ENCODE measurements around the gene LRFN2. TPM values are rescaled to one million over a fixed set of nuclear protein-coding genes. Genes with fewer than 3 reads are reported as not detected.

The LRFN2 gene
- total RNA-seq, 1 experiment from 2014 or later: not detected

DNA sequence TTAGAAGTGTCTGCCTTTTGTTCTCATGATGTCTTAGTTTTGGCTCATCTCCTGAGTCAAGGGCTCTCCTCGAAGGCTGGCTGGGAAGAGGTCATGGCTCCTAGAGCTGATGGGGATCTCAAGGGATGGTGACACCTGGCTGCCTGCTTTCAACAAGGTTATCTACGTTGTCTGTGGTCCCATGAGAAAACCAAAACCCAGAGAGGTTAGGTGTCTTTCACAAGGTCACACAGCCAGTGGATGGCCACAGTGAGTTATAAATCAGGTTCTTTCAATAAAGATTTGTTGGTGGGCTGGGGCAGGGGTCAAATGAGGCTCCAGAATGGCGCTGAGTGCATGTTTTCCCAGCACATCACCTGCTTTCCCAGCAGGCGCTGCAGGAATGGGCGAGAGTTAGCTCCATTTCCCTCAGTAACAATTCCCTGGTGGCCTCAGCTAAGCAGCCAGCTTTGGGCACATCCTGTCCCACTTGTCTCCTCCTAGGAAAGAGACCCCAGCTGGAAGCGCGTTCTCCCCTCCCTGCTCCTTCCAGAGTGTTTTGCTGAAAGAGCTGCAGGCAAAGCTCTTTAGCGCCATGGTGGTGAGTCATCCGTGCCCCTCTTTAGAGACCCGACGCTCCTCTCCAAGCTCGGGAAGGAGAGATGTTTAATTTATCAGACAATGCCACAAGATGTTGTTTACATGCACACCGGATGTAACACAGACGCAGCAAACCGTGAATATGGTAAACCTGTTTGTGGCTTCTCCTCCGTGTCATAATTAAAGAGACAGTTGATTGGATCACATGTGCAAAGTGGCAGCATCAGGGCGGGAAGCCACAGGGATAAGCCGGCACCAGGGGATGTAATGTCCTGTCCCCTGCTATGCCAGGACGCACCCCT is 109.7 kb downstream of the LRFN2 start:
- peak; percentile 5 for DNase-seq (ENCODE audit: low spot score)

DNA sequence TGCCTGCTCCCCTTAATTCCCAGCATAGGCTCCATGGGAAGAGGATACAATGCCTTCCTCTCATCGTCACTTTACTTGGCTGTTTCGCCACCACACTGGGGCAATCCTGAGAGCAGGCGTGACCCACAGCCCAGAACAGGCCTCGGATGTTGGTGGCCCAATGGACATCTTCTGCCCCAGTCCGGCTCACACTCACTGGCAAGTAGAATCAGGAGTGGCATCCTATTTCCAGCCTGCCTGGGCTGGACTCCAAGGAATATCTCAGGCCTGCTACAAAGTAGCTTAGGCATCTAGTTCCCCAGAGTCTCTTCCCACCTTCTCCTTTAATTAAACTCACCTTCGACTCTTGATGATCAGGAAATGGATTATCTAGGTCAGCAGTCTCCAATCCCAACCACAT is 110.5 kb downstream of the LRFN2 start:
- DNase-seq (ENCODE audit: low spot score): no peak

DNA sequence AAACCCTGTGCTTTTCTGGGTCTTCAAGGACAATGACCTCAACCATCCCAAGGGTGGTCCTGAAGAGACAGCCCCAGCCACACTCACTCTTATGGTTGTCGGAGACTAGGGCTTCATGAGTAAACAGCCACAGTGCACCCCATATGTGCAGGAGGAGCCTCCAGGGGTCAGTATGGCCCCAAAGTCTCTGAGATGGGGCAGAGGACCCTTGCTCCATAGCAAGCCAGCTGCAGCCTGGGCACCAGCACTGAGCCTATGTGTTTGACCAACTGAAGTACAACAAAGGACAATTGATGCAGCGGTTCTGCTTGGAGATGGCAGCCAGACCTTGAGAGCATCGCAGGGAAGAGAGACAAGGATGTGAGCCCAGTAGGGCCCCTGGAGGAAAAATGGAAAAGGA is 112.2 kb downstream of the LRFN2 start:
- DNase-seq (ENCODE audit: low spot score): no peak

DNA sequence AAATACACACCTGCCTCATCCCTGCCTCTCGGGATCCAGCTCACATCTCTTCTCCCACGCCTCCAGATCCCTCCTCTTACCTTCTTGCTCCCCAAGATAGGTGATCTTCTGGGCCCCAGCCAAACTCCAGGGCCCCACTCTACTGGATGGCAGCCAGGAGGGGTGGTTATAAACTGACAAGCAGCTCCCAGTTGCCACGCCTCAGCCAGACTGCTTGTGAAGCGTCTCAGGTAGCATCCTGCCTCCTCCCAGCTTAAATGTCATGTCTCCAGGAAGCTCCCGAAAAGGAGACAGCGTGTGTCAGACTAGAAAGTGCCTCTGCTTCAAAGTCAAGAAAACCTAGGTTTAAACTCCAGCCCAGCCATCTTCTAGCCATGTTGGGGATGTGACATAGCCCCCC is 114.1 kb downstream of the LRFN2 start:
- no peak for DNase-seq (ENCODE audit: low spot score)

DNA sequence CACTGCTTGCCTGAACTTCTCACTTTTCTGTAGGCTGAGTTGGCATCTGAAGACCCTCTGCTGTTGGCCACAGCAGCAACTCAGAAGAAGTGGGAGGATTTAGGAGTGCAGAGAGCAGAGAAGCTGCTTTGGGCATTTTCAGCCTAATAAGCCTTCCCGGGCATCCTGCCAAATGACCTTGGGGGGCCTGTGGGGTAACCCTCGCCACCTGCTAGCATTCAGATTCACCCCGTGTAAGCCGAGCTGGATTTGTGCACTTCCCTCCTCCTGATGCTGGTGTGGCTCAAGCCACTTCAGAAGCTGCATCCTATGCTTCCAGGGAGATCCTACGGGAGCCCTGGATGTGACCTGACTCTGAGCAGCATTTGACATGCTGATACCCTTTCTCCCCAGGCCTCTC is 114.8 kb downstream of the LRFN2 start:
- DNase-seq (ENCODE audit: low spot score): no peak

DNA sequence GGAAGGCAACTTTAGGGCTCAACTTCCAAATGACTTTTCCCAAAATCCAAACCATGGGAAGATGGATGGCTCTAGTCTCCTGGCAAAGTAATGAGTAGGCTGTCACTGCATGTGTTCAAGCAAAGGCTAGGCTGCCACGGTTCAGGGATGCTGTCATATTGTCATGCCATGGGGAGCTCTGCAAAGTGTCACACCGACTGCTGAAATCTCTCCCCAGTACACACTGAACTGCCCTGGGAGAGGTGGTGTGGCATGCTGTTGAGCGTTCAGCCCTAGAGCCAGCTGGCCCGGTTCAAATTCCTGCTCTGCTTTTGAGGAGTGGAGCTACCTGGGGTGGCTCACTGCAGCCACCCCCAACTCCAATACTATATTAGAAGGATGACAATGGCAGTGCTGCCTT is 115.9 kb downstream of the LRFN2 start:
- no peak for DNase-seq (ENCODE audit: low spot score)

DNA sequence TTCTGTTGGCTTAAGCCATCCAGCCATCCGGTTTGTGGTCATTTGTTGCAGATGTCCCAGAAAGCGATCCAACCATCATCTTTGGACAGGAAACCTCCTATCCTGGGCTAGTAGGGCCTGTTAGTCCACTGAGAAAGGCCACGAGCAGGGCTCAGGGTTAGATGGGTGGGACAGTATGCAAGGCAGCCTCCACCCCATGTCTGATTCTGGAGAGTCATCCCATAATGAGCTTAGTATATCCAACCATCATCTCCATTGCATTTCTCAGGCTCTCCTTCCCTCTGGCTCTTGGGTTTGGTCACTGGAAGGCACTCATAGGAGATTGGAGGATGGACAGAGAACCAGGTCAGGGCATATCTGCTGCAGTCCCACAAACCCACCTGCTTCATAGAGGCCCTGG is 117.8 kb downstream of the LRFN2 start:
- DNase-seq (ENCODE audit: low spot score): no peak

DNA sequence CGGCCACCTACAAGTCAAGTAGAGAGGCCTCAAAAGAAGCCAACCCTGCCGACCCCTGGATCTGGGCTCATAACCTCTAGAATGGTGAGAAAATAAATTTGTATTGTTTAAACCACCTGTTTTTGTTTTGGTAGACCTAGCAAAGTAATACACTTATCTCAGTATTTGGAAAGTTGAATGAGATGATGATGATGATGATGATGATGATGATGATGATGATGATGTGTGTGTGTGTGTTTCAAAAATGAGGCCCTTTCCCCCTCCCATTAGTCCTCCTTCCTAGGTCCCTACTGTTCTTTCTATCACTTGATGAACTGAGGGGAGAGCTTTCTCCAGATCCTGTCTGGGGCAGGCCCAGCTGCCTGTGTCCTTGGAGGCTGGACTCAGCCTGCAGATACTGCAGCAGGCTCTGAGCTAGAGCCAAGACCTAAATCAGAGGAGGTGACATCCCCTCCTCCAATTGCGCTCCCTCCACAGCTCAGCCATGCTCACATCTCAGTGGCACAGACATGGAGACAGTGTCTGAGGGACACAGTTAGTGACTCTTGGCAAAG is 120.1 kb downstream of the LRFN2 start:
- no peak for DNase-seq (ENCODE audit: low spot score)

DNA sequence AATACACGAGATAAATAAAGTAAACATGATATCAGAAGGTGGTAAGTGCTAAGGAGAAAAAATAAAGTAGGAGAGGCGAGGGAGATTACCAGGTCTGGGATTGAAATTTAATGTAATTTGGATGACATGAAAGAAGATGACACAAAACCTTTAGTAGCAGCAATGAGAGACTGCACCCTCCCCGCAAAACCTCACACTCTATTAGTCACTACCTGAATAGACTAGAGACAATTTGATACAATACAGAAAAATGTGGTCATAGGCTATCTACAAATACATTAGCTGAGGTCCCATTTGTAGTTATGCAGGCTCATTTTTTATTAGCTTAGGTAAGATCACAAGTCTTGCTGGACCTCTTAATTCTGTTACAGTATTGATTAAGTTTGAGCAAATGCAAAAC is 125.5 kb downstream of the LRFN2 start:
- no peak for DNase-seq (ENCODE audit: low spot score)

DNA sequence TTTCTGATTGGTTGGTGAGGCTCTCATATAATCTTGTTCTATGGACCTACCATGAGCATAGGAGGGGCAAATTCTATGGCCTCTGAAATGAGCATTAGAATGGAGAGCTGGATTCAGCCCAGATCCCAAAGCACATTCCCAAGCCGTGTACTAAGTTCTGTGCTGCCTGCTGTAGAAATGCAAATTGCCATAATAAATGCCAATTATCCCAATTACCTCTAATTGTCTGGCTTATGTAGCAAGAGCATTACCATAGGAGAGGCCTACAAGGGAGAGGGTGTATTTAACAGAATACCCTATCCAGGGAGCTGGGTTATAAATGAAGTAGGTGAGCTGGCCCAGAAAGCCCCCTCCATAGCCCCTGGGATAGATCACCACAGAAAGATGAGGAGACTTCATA is 126.8 kb downstream of the LRFN2 start:
- no peak for DNase-seq (ENCODE audit: low spot score)

DNA sequence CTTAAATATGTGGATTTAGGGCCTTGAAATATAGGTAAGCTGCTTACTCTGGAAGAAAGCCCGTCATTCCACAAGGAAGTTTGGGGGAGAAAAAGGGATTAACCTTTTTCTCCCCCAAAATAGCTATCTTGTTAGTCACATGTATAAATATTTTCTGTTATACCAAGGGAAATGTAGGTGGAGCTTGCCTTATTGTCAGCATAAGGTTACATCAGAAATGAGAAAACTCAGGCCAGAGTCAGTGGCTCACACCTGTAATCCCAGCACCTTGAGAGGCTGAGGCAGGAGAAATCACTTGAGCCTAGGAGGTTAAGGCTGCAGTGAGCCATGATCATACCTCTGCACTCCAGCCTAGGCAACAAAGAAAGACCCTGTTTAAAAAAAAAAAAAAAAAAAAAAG is 129.9 kb downstream of the LRFN2 start:
- DNase-seq (ENCODE audit: low spot score): no peak

DNA sequence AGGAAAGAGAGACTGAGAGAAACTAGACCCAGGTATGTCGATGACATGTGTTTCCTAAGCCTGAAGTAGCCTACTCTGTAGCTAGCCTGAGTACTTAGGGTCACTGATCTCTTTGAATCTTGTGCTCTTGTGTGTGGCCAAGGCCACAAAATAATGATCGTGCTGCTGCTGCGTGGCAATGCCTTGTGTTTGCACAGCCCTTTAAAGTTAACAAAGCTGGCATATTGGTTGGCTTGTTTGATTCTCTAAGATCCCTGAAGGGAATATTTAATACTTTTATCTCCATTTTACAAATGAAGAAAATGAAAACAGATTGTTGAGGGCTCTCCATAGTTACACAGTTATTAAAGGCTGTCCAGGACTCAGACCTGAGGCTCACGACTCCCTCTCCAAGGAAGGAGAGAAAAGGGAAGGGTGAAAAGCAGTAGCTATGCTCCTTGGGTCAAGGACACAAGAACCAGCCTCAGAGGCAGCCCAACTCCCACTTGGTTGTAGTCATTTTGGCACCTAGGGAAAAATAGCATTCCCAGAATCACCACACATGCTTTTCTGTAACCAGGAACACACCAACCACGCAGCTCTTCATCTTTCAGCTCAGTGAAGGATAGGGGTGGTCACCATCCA is 130.7 kb downstream of the LRFN2 start:
- no peak for DNase-seq (ENCODE audit: low spot score)

DNA sequence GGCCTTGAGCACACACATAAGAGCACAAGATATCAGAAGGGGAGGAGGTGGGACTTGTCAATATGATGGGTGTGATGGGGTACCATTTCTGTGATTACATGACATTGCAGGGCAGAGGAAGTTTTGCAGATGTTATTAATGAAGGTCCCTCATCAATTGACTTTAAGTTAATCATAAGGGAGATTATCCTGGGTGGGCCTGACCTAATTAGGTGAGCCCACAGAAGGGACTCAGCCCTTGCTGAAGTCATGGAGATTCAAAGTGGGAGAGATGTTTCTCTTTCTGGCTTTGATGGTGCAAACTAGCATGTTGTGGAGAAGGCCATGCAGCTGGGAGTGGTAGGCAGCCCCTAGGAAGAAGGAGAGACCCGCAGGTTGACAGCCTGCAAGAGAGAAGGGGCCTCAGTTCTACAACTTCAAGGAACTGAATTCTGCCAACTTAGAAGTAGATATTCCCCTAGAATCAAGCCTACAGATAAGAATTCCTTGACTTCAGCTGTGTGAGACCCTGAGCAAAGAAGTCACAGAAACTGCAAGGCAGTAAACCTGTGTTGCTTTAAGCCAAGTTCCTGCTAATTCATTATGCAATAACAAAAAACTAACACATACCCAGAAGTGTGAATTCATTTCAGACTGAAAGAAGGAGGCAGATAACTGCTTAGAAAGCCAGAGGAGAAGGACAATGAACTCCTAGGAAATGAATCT is 131.3 kb downstream of the LRFN2 start:
- DNase-seq (ENCODE audit: low spot score): no peak

DNA sequence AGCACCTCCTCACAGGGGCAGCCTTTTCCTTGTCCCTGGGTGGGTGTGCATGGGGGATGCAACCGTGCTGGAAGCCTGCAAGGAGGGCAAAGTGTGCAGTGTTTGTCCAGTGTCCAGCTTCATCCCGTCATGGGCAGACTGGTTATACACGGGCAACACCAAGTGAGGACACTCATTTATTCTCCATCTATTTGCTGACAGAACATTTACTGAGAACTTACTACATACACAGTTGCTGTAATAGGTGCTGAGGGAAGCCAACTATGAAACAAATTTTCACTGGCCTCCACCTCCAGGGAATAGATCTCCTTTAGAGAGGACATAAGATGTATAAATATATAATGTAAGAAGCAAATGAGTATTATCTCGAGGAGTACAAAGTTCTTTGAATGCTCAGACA is 136.7 kb downstream of the LRFN2 start:
- DNase-seq (ENCODE audit: low spot score): no peak

DNA sequence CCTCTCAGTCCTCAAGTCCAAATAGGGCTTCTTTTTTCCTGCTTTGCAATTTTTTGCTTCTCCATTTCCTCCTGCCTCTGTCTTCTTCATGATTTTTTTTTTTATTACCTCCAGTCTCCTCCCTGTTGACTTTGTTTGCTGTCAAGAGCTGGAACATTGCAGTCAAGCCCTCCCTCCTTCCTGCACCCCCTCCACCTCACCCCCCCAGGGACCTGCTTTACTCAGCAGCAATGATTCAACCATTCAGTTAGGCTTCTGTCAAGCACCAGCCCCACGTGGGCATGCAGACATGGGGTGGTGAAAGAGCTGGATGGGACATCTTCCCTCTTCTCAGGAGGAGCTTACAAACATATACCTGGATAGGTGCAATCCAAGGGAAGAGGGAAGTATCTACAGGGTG is 142.4 kb downstream of the LRFN2 start:
- no peak for DNase-seq (ENCODE audit: low spot score)

DNA sequence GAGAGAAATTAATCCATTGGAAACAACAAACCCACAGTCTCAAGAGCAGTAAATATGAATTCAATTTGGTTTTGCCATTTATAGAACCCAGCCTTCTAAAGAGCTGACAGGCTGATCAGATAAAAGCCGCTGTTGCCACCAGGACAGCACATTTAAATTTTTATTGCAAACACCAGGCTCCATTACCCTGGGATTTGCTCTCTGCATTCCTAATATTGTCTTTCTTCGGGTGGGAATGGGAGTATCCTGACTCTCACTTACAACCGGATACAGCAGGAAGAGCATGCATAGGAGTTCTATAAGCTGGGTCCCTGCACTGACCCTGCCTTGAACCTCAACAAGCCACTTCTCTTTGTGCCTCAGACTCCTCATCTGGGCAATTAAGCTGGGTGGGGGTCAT is 142.9 kb downstream of the LRFN2 start:
- DNase-seq (ENCODE audit: low spot score): no peak

DNA sequence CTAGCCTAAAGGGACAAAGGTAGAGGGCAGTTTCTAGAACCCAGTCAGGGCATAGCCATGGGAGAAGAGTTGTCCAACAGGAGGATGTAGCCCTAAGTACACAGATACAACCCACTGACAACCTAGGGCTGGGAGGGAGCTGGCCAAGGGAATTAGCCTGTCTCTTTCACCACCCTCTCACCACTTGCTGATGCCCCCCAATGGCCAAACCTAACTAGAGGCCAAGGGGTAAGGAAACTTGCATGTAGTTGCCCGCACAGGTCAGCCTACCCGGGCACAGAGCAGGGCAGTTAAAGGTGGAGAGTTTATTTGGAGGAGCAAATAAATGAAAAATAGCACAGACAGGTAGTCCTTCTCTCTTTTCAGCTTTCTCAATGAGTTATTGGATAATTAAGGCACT is 143.3 kb downstream of the LRFN2 start:
- DNase-seq (ENCODE audit: low spot score): no peak

DNA sequence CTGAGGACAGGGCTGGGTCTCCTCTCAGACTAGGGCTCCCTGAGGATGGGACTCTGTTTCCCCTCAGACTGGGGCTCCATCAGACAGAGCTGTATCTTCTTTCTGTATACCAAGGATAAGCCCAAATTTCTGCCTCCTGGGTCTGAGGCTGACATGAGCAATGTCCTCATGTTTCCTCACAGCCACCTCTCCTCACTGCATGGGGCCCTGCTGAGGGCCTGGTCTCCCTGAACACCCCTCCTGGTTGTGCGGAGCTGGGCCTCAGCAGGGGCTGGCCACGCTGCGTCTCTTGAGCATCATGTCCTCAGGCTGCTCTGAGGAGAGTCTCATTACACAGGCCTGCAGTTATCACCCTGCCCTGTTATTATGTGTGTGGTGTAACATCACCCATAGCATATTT is 144.6 kb downstream of the LRFN2 start:
- no peak for DNase-seq (ENCODE audit: low spot score)

DNA sequence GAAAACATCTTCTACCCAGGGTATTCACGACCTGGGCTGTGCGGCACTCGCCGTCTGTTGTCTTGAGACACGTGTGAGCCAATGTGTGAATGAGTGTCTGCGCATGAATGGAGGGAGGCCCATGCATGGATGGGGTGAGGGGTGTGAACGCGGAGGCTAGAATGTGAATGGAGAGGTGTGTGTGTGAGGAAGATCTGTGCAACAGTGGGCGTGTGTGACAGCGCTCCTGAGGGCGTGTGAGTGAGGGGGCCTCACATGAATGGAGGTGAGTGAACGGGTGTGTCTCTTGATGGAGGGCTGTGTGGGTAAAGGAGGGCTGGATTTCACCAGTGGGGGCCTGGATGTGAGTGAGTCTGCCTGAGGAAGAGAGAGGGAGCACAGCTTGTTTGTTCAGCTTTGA is 146.0 kb downstream of the LRFN2 start:
- DNase-seq (ENCODE audit: low spot score): no peak

DNA sequence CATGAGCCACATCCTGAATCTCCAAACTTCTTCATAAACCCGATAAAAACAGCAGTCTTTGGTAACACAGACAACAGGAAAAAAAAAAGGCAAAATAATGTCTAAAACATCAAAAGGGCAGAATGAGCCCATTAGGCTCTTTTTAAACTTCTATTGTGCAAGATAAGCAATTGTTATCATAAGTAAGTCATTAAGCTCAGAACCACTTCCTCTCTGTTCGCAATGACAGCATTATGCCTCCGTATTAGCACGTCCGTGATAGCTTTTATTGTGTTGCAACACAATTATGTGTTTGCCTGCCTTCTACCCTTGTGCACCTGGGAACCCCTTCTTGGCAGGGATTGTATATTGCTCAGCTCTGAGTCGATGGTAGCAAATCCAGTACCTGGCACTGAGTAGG is 147.1 kb downstream of the LRFN2 start:
- no peak for DNase-seq (ENCODE audit: low spot score)

DNA sequence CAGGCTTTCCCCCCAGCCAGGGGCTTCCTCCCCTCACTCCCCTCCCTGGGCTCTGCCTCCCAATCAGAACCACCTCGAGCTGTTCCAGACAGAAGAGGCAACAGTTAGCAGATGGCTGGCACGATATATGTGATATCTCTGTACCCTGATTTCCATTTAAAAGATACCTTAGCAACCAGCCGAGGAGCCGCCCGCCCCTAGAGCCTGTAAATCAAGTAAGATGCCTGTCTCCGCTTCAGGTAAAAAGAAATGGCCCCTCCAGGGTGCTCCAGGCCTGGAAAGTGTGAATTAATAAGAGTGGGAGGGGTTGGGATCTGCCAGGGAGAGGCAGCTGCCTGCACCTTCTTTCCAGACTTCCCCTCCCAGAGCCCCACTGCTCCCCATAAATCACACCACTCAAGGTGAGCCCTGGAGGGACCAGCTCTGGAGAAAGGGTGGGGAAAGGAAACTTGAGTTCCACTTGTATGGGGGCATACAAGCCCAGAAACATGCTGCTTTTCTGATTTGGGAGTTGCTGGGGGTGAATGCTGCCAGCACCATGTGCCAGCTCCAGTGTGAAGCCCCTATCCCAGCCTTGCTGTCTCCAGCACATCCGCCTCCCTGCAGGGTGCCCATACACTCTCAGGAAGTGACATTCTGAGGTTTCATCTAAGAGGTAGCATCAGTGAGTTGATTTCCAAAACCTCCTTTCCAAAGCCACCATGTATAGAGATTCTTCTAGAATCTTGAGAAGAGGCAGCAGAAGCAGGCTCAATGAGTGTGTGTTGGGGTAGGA is 148.0 kb downstream of the LRFN2 start:
- DNase-seq (ENCODE audit: low spot score): no peak
